GM23338 (cell line): Measurements from ENCODE around the gene RBM17. TPM values are rescaled to one million over a fixed set of nuclear protein-coding genes. Genes with fewer than 3 reads are reported as not detected.
"Not testable (repeated sequence)": the region's sequence is repeated elsewhere in the genome, so short reads cannot be mapped to it uniquely, and the experiment has no call there.

Experiments
- ATAC-seq: fragments of 200-7000 bp; cut with Tn5 transposase; 3 replicates; pipeline ENCODE4 v1.9.1; 2020
- DNase-seq: peaks from one replicate; pipeline ENCODE4 v3.0.0-alpha.2; 2015; ENCODE audit warnings: low spot score
- H2AFZ ChIP-seq: fragments of 200-600 bp; sonication (generic); 2 replicates; pipeline ENCODE4 v1.8.0; 2016; ENCODE audit warnings: antibody characterized with exemption, mild to moderate bottlenecking, moderate library complexity
- H3F3A ChIP-seq: fragments of 200-600 bp; sonication (generic); replicated peaks from 2 replicates; pipeline ENCODE4 v1.8.0; 2017; ENCODE audit warnings: antibody characterized with exemption, mixed run types, low read depth
- H3K27ac ChIP-seq: fragments of 200-600 bp; sonication (generic); 2 replicates; pipeline ENCODE4 v1.6.1; 2016; ENCODE audit warnings: low read depth
- H3K27me3 ChIP-seq: fragments of 200-600 bp; sonication (generic); 2 replicates; pipeline ENCODE4 v1.8.0; 2016; ENCODE audit warnings: mild to moderate bottlenecking, mixed run types, moderate library complexity; ENCODE audit not compliant: insufficient read depth
- H3K36me3 ChIP-seq: fragments of 200-600 bp; sonication (generic); 2 replicates; pipeline ENCODE4 v1.8.0; 2016; ENCODE audit warnings: mild to moderate bottlenecking; ENCODE audit not compliant: insufficient read depth
- H3K4me1 ChIP-seq: fragments of 200-600 bp; sonication (generic); 2 replicates; pipeline ENCODE4 v1.8.0; 2016; ENCODE audit warnings: mild to moderate bottlenecking, moderate library complexity; ENCODE audit not compliant: insufficient read depth
- H3K4me2 ChIP-seq: fragments of 200-600 bp; sonication (generic); 2 replicates; pipeline ENCODE4 v1.7.1; 2017; ENCODE audit warnings: mixed run types
- H3K4me3 ChIP-seq: fragments of 200-600 bp; sonication (generic); 2 replicates; pipeline ENCODE4 v1.6.1; 2016; ENCODE audit warnings: mixed run types
- H3K79me2 ChIP-seq: fragments of 200-600 bp; sonication (generic); replicated peaks from 2 replicates; pipeline ENCODE4 v1.8.0; 2017; ENCODE audit warnings: mild to moderate bottlenecking; ENCODE audit not compliant: insufficient read depth
- H3K9me2 ChIP-seq: fragments of 200-600 bp; sonication (generic); 2 replicates; pipeline ENCODE4 v1.8.0; 2017; ENCODE audit not compliant: insufficient read depth
- H4K20me1 ChIP-seq: fragments of 200-600 bp; sonication (generic); replicated peaks from 2 replicates; pipeline ENCODE4 v1.8.0; 2017; ENCODE audit warnings: mild to moderate bottlenecking; ENCODE audit not compliant: insufficient read depth
- H3K27ac Mint-ChIP-seq: 2 replicates; pipeline ENCODE4 v1.8.0; 2020; ENCODE audit warnings: inconsistent platforms, mild to moderate bottlenecking, moderate library complexity, mixed read lengths
- H3K27me3 Mint-ChIP-seq: 3 replicates; pipeline ENCODE4 v1.8.0; 2022; ENCODE audit warnings: low read depth, mild to moderate bottlenecking, moderate library complexity, mixed read lengths, inconsistent platforms; ENCODE audit not compliant: insufficient read depth, poor library complexity
- H3K36me3 Mint-ChIP-seq: 3 replicates; pipeline ENCODE4 v1.8.0; 2021; ENCODE audit warnings: low read depth, mild to moderate bottlenecking, inconsistent platforms, moderate library complexity, mixed read lengths
- H3K4me1 Mint-ChIP-seq: 3 replicates; pipeline ENCODE4 v1.8.0; 2020; ENCODE audit warnings: mild to moderate bottlenecking, inconsistent platforms, mixed read lengths
- H3K4me3 Mint-ChIP-seq: 3 replicates; pipeline ENCODE4 v1.8.0; 2021; ENCODE audit warnings: moderate library complexity, mild to moderate bottlenecking, inconsistent platforms, mixed read lengths
- H3K9me3 Mint-ChIP-seq: 3 replicates; pipeline ENCODE4 v1.8.0; 2020; ENCODE audit warnings: moderate library complexity, mild to moderate bottlenecking, inconsistent platforms, mixed read lengths
- microRNA-seq: library from miRNA; unstranded; fragments of <30 nt; microRNA quantifications from one replicate; pipeline ENCODE4, GENCODE V29; 2017
- polyA plus RNA-seq: library from polyadenylated mRNA; unstranded; fragments of >200 nt; fragmentation: Nextera tagmentation; extraction: Ambion mirVana; gene quantifications from 2 replicates; pipeline ENCODE4 v1.2.1, GENCODE V29; 2016
- small RNA-seq: library from RNA; depleted of rRNA; stranded (forward); fragments of <200 nt; gene quantifications from one replicate; pipeline ENCODE3, GENCODE V24; 2014; ENCODE audit warnings: low replicate concordance
- total RNA-seq: library from RNA; depleted of rRNA; stranded (reverse); fragments of >200 nt; shearing (Covaris generic); gene quantifications from 2 replicates; pipeline ENCODE4 v1.2.3, GENCODE V29; 2014; rRNA removed

RBM17 gene
- total and polyA plus RNA-seq, 2 experiments from 2014 or later = 54.7 to 281 TPM

- H3K27ac ChIP-seq, H3K27me3 Mint-ChIP-seq, H3K4me2 ChIP-seq, DNase-seq, H3F3A ChIP-seq, H3K9me2 ChIP-seq, H2AFZ ChIP-seq, H3K36me3 ChIP-seq, H3K4me1 ChIP-seq, H3K27me3 ChIP-seq, H3K9me3 Mint-ChIP-seq, H3K4me3 ChIP-seq, H3K4me3 Mint-ChIP-seq, H3K27ac Mint-ChIP-seq, ATAC-seq: not testable (repeated sequence)
- H3K4me1 Mint-ChIP-seq = peaks cover 26% of the 10 kb centered on the region
- H3K79me2 ChIP-seq = peaks cover 53% of the 10 kb centered on the region
- peaks cover 10% of the 10 kb centered on the region for H4K20me1 ChIP-seq
- peaks cover 12% of the 10 kb centered on the region; the same call in 1 of the 3 replicates for H3K36me3 Mint-ChIP-seq
These were observed 77.1 kb downstream of the RBM17 start for GRCh38 chr10:6165933-6166332.

Small RNA genes within 50 kb of the gene (microRNA-seq; reads per million reads assigned to microRNA genes)
- gene MIR3155A (not detected), gene MIR3155B (not detected)

Small RNA genes within 50 kb of the gene (small RNA-seq; reads per million reads assigned to genes)
- gene MIR3155A = 0.07 reads per million

Other genes starting within 250 kb of the RBM17 start
- gene ANKRD16, start 199.1 kb upstream of the RBM17 start, total RNA-seq = 16.1 and 20.2 TPM in 2 replicates
- gene ANKRD16, start 199.1 kb upstream of the RBM17 start, polyA plus RNA-seq = 6.4 and 7.5 TPM in 2 replicates
- gene FBH1, start 198.8 kb upstream of the RBM17 start, total RNA-seq = 84.0 and 90.8 TPM in 2 replicates
- 62.5 and 68.0 TPM in 2 replicates for gene FBH1, start 198.8 kb upstream of the RBM17 start, polyA plus RNA-seq
- gene IL15RA, start 111.5 kb upstream of the RBM17 start, total RNA-seq = 1.1 and 1.6 TPM in 2 replicates
- gene IL15RA, start 111.5 kb upstream of the RBM17 start, polyA plus RNA-seq = 1.9 and 2.2 TPM in 2 replicates
- not detected in 2 replicates for gene IL2RA, start 26.7 kb upstream of the RBM17 start, total RNA-seq
- not detected in 2 replicates for gene IL2RA, start 26.7 kb upstream of the RBM17 start, polyA plus RNA-seq
- 16.4 and 26.8 TPM in 2 replicates for gene PFKFB3, start 113.9 kb downstream of the RBM17 start, total RNA-seq
- 9.5 and 11.4 TPM in 2 replicates for gene PFKFB3, start 113.9 kb downstream of the RBM17 start, polyA plus RNA-seq